Trophoblast cell (in vitro differentiated cells and primary cell): Measurements from ENCODE around the gene HIVEP3.

Experiments used
- DNase-seq, 2 donors: peaks; one replicate each; pipeline ENCODE4 v3.0.0-alpha.2; 2016
- H2AFZ ChIP-seq: 2 replicates; pipeline ENCODE4 v1.6.1; 2013; ENCODE audit warnings: low read length, moderate library complexity, mild to moderate bottlenecking; ENCODE audit not compliant: insufficient read depth, poor library complexity
- H2AK5ac ChIP-seq: 2 replicates; pipeline ENCODE4 v1.6.1; 2013; ENCODE audit warnings: mild to moderate bottlenecking, low read length
- H2BK120ac ChIP-seq: 2 replicates; pipeline ENCODE4 v1.6.1; 2013; ENCODE audit warnings: low read length, mild to moderate bottlenecking, moderate library complexity; ENCODE audit not compliant: insufficient read depth, poor library complexity
- H2BK12ac ChIP-seq: 2 replicates; pipeline ENCODE4 v1.6.1; 2013; ENCODE audit warnings: mild to moderate bottlenecking, low read length, moderate library complexity
- H2BK5ac ChIP-seq: 2 replicates; pipeline ENCODE4 v1.6.1; 2013; ENCODE audit warnings: low read length, low read depth, moderate library complexity, mild to moderate bottlenecking; ENCODE audit not compliant: poor library complexity
- H3K14ac ChIP-seq: 2 replicates; pipeline ENCODE4 v1.6.1; 2013; ENCODE audit warnings: mild to moderate bottlenecking, low read length
- H3K18ac ChIP-seq: 2 replicates; pipeline ENCODE4 v1.6.1; 2013; ENCODE audit warnings: mild to moderate bottlenecking, low read length
- H3K23ac ChIP-seq: 2 replicates; pipeline ENCODE4 v1.6.1; 2013; ENCODE audit warnings: low read length
- H3K27ac ChIP-seq: 2 replicates; pipeline ENCODE4 v1.5.1; 2013; ENCODE audit warnings: low read depth, mild to moderate bottlenecking, inconsistent platforms, low read length, moderate library complexity
- H3K27me3 ChIP-seq: 2 replicates; pipeline ENCODE4 v1.6.1; 2013; ENCODE audit warnings: inconsistent platforms, mild to moderate bottlenecking, low read length, moderate library complexity; ENCODE audit not compliant: insufficient read depth
- H3K36me3 ChIP-seq, 2 experiments: 1 replicate in 1 of 2; 2 replicates in 1 of 2; pipeline ENCODE4 v1.6.1; 2013; ENCODE audit warnings: low read length in 2 of 2, mild to moderate bottlenecking in 2 of 2, moderate library complexity in 1 of 2; ENCODE audit not compliant: insufficient read depth in 2 of 2, control insufficient read depth in 1 of 2
- H3K4ac ChIP-seq: 2 replicates; pipeline ENCODE4 v1.6.1; 2013; ENCODE audit warnings: low read depth, mild to moderate bottlenecking, low read length, moderate library complexity
- H3K4me1 ChIP-seq, 2 experiments: 1 replicate in 1 of 2; 2 replicates in 1 of 2; pipeline ENCODE4 v1.6.1; 2013; ENCODE audit warnings: low read length in 2 of 2, mild to moderate bottlenecking in 2 of 2, moderate library complexity in 1 of 2; ENCODE audit not compliant: insufficient read depth in 2 of 2, control insufficient read depth in 1 of 2
- H3K4me2 ChIP-seq: 2 replicates; pipeline ENCODE4 v1.6.1; 2013; ENCODE audit warnings: inconsistent platforms, mild to moderate bottlenecking, low read length, moderate library complexity
- H3K4me3 ChIP-seq: 2 replicates; pipeline ENCODE4 v1.5.1; 2013; ENCODE audit warnings: mild to moderate bottlenecking, low read depth, low read length, inconsistent platforms
- H3K79me1 ChIP-seq: one replicate; pipeline ENCODE4 v1.6.1; 2013; ENCODE audit warnings: low read length
- H3K79me2 ChIP-seq: 2 replicates; pipeline ENCODE4 v1.6.1; 2013; ENCODE audit warnings: low read length, mild to moderate bottlenecking; ENCODE audit not compliant: control insufficient read depth, insufficient read depth, poor library complexity
- H3K9ac ChIP-seq: 2 replicates; pipeline ENCODE4 v1.6.1; 2013; ENCODE audit warnings: mild to moderate bottlenecking, low read length
- H3K9me3 ChIP-seq: 2 replicates; pipeline ENCODE4 v1.6.1; 2013; ENCODE audit warnings: low read depth, mild to moderate bottlenecking, control low read depth, inconsistent platforms, low read length; ENCODE audit not compliant: insufficient read depth
- H4K12ac ChIP-seq: 2 replicates; pipeline ENCODE4 v1.6.1; 2013; ENCODE audit warnings: low read depth, mild to moderate bottlenecking, low read length, moderate library complexity
- H4K8ac ChIP-seq: 2 replicates; pipeline ENCODE4 v1.6.1; 2013; ENCODE audit warnings: low read depth, mild to moderate bottlenecking, low read length, moderate library complexity
- H4K91ac ChIP-seq: one replicate; pipeline ENCODE4 v1.6.1; 2013; ENCODE audit warnings: low read depth, mild to moderate bottlenecking, low read length, moderate library complexity
- WGBS: extraction: QIAGEN DNeasy Blood & Tissue Kit; methylation state at CpG from one replicate; pipeline ENCODE4 v1.1.7; 2013; ENCODE audit warnings: missing lambda C conversion rate; ENCODE audit not compliant: insufficient read length, insufficient coverage; ENCODE audit errors: extremely low coverage; 5-methylcytosine and 5-hydroxymethylcytosine counted together

HIVEP3 gene

GRCh38 chr1:41882068-41882477 lies 36.6 kb downstream of the HIVEP3 start:
- H3K4me1 ChIP-seq: peaks cover 15 to 32% of the 10 kb centered on the region in 2 experiments
- no peak overlapping the region for H4K91ac ChIP-seq
- H3K18ac ChIP-seq: no peak overlapping the region
- H3K27ac ChIP-seq: no peak overlapping the region
- H3K9ac ChIP-seq: no peak overlapping the region
- no peak overlapping the region for H3K4me2 ChIP-seq
- no peak overlapping the region for H3K4me3 ChIP-seq
- H2AFZ ChIP-seq: no peak overlapping the region
- no peaks in the 10 kb centered on the region for H3K36me3 ChIP-seq
- no peaks in the 10 kb centered on the region for H3K9me3 ChIP-seq
- no peaks in the 10 kb centered on the region for H3K79me2 ChIP-seq
- no peak overlapping the region for H3K4ac ChIP-seq
- no peak overlapping the region for H2BK12ac ChIP-seq
- no CpG with 5 or more reads among the region's 5 CpGs for WGBS
- no peak overlapping the region for H4K8ac ChIP-seq
- no peak overlapping the region for H3K14ac ChIP-seq
- peak; percentile 94 to 95 for DNase-seq
- H2BK5ac ChIP-seq: no peak overlapping the region
- H4K12ac ChIP-seq: no peak overlapping the region
- no peak overlapping the region for H2AK5ac ChIP-seq
- H3K27me3 ChIP-seq: peaks cover 2% of the 10 kb centered on the region
- no peak overlapping the region for H3K23ac ChIP-seq
- no peak overlapping the region for H2BK120ac ChIP-seq
- peaks cover 6% of the 10 kb centered on the region for H3K79me1 ChIP-seq

- no peak overlapping the region for H2AK5ac ChIP-seq
- no peak overlapping the region for H2BK5ac ChIP-seq
- no peak overlapping the region for H3K9ac ChIP-seq
- H3K4ac ChIP-seq: no peak overlapping the region
- H2AFZ ChIP-seq: no peak overlapping the region
- no peak overlapping the region for H4K8ac ChIP-seq
- no CpG with 5 or more reads among the region's 5 CpGs for WGBS
- H2BK120ac ChIP-seq: no peak overlapping the region
- peaks cover 2% of the 10 kb centered on the region for H3K27me3 ChIP-seq
- H4K91ac ChIP-seq: no peak overlapping the region
- H4K12ac ChIP-seq: no peak overlapping the region
- H3K18ac ChIP-seq: no peak overlapping the region
- no peaks in the 10 kb centered on the region for H3K36me3 ChIP-seq
- H3K4me2 ChIP-seq: no peak overlapping the region
- H3K23ac ChIP-seq: no peak overlapping the region
- peaks cover 15 to 35% of the 10 kb centered on the region in 2 experiments for H3K4me1 ChIP-seq
- peak in 1 of 2 donors; percentile 79 for DNase-seq
- no peaks in the 10 kb centered on the region for H3K9me3 ChIP-seq
- H3K79me2 ChIP-seq: no peaks in the 10 kb centered on the region
- H3K14ac ChIP-seq: no peak overlapping the region
- peaks cover 6% of the 10 kb centered on the region for H3K79me1 ChIP-seq
- no peak overlapping the region for H2BK12ac ChIP-seq
- H3K27ac ChIP-seq: no peak overlapping the region
- H3K4me3 ChIP-seq: no peak overlapping the region
These were observed 37.5 kb downstream of the HIVEP3 start for GRCh38 chr1:41880950-41881885.

GRCh38 chr1:41880261-41880660 lies 38.5 kb downstream of the HIVEP3 start:
- Histone ChIP-seq H3K4me2 (no peak overlapping the region), H2AFZ (peak overlapping the region; percentile 1), H3K18ac (peak overlapping the region; percentile 19), H2BK120ac (peak overlapping the region; percentile 27), H3K9me3 (no peaks in the 10 kb centered on the region), H4K12ac (no peak overlapping the region), H3K14ac (peak overlapping the region; percentile 34), H3K27me3 (peaks cover 2% of the 10 kb centered on the region), H3K79me2 (no peaks in the 10 kb centered on the region), H3K36me3 (no peaks in the 10 kb centered on the region), H3K23ac (no peak overlapping the region), H3K79me1 (peaks cover 6% of the 10 kb centered on the region), H3K9ac (no peak overlapping the region), H4K8ac (no peak overlapping the region), H2BK12ac (peak overlapping the region; percentile 69), H3K4ac (no peak overlapping the region), H4K91ac (no peak overlapping the region), H3K4me3 (no peak overlapping the region), H3K4me1 (peaks cover 15 to 35% of the 10 kb centered on the region in 2 experiments), H2AK5ac (no peak overlapping the region), H3K27ac (no peak overlapping the region), H2BK5ac (peak overlapping the region; percentile 47)
- WGBS: no CpG with 5 or more reads among the region's 4 CpGs
- peak in 1 of 2 donors; percentile 43 for DNase-seq

GRCh38 chr1:41879617-41880016 lies 39.1 kb downstream of the HIVEP3 start:
- Histone ChIP-seq H4K91ac (no peak overlapping the region), H3K27ac (no peak overlapping the region), H3K36me3 (no peaks in the 10 kb centered on the region), H3K9me3 (no peaks in the 10 kb centered on the region), H3K18ac (no peak overlapping the region), H3K4ac (no peak overlapping the region), H4K8ac (no peak overlapping the region), H3K4me2 (no peak overlapping the region), H4K12ac (no peak overlapping the region), H3K14ac (no peak overlapping the region), H2BK120ac (no peak overlapping the region), H3K4me1 (peaks cover 15 to 37% of the 10 kb centered on the region in 2 experiments), H3K23ac (no peak overlapping the region), H2BK5ac (no peak overlapping the region), H3K79me2 (no peaks in the 10 kb centered on the region), H3K9ac (no peak overlapping the region), H2BK12ac (no peak overlapping the region), H3K27me3 (no peaks in the 10 kb centered on the region), H2AFZ (no peak overlapping the region), H3K4me3 (no peak overlapping the region), H2AK5ac (no peak overlapping the region), H3K79me1 (peaks cover 6% of the 10 kb centered on the region)
- no peak for DNase-seq
